Measurements from ENCODE around the gene TFDP3. TPM values are rescaled to one million over a fixed set of nuclear protein-coding genes. Genes with fewer than 3 reads are reported as not detected.

The TFDP3 gene
- total RNA-seq, 1 experiment from 2014 or later, result not detected

DNA sequence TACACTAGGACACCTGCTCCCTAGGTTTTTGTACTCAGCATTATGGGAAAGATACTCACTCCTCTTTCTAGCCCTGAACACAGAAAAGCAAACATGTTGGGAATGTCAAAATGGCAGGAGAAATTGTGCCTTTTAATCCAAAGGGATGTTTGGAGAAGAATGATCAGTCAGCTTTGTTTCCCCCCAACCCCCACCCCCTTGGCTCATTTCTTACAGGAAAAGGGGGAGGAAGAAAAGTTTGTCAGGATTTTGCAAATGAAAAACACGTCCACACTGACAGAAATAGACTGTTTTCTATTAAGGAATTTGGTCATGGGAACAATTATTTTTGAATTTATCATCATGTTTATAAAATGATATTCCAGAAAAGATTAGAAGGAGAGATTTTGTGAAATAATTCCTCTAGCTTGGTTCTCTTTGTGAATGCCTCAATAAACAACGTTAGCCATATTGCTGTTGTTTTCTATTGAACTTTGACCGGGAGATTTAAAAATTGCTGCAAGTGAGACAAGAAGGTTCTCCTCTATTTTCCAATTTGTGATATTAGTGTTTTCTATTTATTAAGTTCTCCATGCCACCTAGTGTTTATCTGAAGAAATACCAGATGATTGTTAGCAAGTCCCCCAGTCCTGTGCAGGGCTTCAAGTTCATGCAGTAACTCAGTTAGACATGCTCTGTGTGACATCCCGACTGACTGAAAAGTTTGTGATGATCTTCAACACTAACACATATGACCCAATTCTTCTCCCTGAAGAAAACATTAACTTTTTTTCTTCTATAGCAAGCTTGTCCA lies 31.3 kb upstream of the TFDP3 start:
- H3K9me3 ChIP-seq (ENCODE audit: control insufficient read depth, insufficient read depth, low read depth, low read length), result 0 out of 2 replicates have a peak, but pooled peaks cover 4% of the 10 kb centered on the region
- no peak overlapping the region for H3K4me3 ChIP-seq (ENCODE audit: low read depth in 2 of 2, low read length in 2 of 2)
- H3K27me3 ChIP-seq (ENCODE audit: control insufficient read depth, insufficient read depth, low read length), result no peaks in the 10 kb centered on the region
- H3K36me3 ChIP-seq (ENCODE audit: control insufficient read depth, insufficient read depth, low read length), result no peaks in the 10 kb centered on the region
- TF ChIP-seq TCF7L2 (IDR thresholded peaks at IDR 0.05; ENCODE audit: low read depth, low read length) (no peak), SIN3A (IDR thresholded peaks at IDR 0.05; ENCODE audit: borderline replicate concordance, insufficient read depth, low read depth, low read length) (no peak), CTCF (IDR thresholded peaks at IDR 0.05) (no peak; the same call in 1 of the 2 replicates), POLR2AphosphoS5 (IDR thresholded peaks at IDR 0.05; ENCODE audit: low read depth, low read length) (no peak), REST (IDR thresholded peaks at IDR 0.05; ENCODE audit: insufficient read depth in 1 of 2, low read depth in 2 of 2, low read length in 1 of 2) (no peak)
- POLR2A ChIA-PET, result no interaction called here
- no peak overlapping the region for H3K27ac ChIP-seq (ENCODE audit: low read length)
- no TSS peak for BruUV-seq (replicated peaks)
- DNase-seq (ENCODE audit: low read depth, low spot score) (no peak), ATAC-seq (no peak)
- intact Hi-C loops (cut with micrococcal nuclease; ENCODE audit: unreplicated experiment) (no loop called here), in situ Hi-C loops (cut with HindIII; ENCODE audit: low pct_unique_long_range_greater_than_20kb, low sequenced_read_pairs) (no loop called here)
- no peaks in the 10 kb centered on the region for H3K4me1 ChIP-seq (ENCODE audit: control insufficient read depth, insufficient read depth, low read length)
- CTCF ChIA-PET, result interaction anchor here (0.6 to 0.7 kb wide), 3 partner anchors 64 to 326 kb away, joined by 3 to 11 read pairs (median 8); no protein-coding TSS in a partner anchor

DNA sequence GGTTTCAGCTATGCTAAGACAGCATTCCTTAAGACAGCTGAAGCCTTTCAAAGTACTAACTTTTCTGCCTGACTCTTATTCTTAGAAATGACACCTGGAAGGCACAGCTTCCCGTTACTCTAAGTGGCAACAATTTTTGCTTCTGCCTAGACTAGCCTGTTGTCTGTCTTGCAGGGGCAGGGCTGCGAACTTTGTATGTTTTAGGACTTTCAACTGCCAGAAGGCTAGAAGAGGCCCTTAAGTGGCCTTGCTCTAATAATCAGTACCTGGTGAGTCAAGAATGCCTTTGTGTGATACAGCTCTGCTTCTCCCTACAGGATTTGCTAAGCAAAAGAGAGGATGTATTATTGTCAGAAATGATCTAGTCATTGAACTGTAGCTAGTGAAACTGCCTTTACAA lies 30.0 kb upstream of the TFDP3 start:
- ChIA-PET POLR2A (no interaction called here), CTCF (no interaction called here)
- H3K36me3 ChIP-seq (ENCODE audit: control insufficient read depth, insufficient read depth, low read length), result no peaks in the 10 kb centered on the region
- H3K9me3 ChIP-seq (ENCODE audit: control insufficient read depth, insufficient read depth, low read depth, low read length), result 0 out of 2 replicates have a peak, but pooled peaks cover 4% of the 10 kb centered on the region
- H3K27me3 ChIP-seq (ENCODE audit: control insufficient read depth, insufficient read depth, low read length), result no peaks in the 10 kb centered on the region
- BruUV-seq (replicated peaks), result no TSS peak
- DNase-seq (ENCODE audit: low read depth, low spot score) (no peak), ATAC-seq (no peak)
- TF ChIP-seq REST (IDR thresholded peaks at IDR 0.05; ENCODE audit: insufficient read depth in 1 of 2, low read depth in 2 of 2, low read length in 1 of 2) (no peak), CTCF (IDR thresholded peaks at IDR 0.05) (no peak), SIN3A (IDR thresholded peaks at IDR 0.05; ENCODE audit: borderline replicate concordance, insufficient read depth, low read depth, low read length) (no peak), POLR2AphosphoS5 (IDR thresholded peaks at IDR 0.05; ENCODE audit: low read depth, low read length) (no peak), TCF7L2 (IDR thresholded peaks at IDR 0.05; ENCODE audit: low read depth, low read length) (no peak)
- H3K27ac ChIP-seq (ENCODE audit: low read length), result no peak overlapping the region
- no peak overlapping the region for H3K4me3 ChIP-seq (ENCODE audit: low read depth in 2 of 2, low read length in 2 of 2)
- no peaks in the 10 kb centered on the region for H3K4me1 ChIP-seq (ENCODE audit: control insufficient read depth, insufficient read depth, low read length)
- intact Hi-C loops (cut with micrococcal nuclease; ENCODE audit: unreplicated experiment) (no loop called here), in situ Hi-C loops (cut with HindIII; ENCODE audit: low pct_unique_long_range_greater_than_20kb, low sequenced_read_pairs) (no loop called here)

Data from Panc1 (cell line).